HepG2 (cell line): Measurements from ENCODE around the gene PHYHIPL. TPM values are rescaled to one million over a fixed set of nuclear protein-coding genes. Genes with fewer than 3 reads are reported as not detected.

Source experiments
- ATAC-seq: fragments of 200-7000 bp; cut with Tn5 transposase; 3 replicates; pipeline ENCODE4 v1.9.1; 2020; ENCODE audit warnings: mild to moderate bottlenecking, moderate library complexity
- BruUV-seq: library from RNA; stranded (reverse); fragments of 400-500 nt; replicated peaks from 2 replicates; lab custom pipeline; 2021; lab: Mats Ljungman, UMichigan
- CTCF ChIA-PET: fragments of 300-600 bp; formaldehyde crosslinking; extraction: SDS; loops from one replicate; lab custom pipeline; 2021; ENCODE audit warnings: low total read pairs, inconsistent platforms, low intra/inter-chr PET ratio; lab: Yijun Ruan, JAX
- POLR2A ChIA-PET: fragments of 350-600 bp; sonication (Branson Sonifier 250); formaldehyde crosslinking; loops from one replicate; lab custom pipeline; 2020; ENCODE audit warnings: antibody characterized with exemption, inconsistent platforms; lab: Yijun Ruan, JAX
- DNase-seq: peaks from one replicate; pipeline ENCODE4 v3.0.0-alpha.2; 2015; ENCODE audit warnings: low spot score
- FAIRE-seq: peaks from 3 replicates; lab custom pipeline; 2011; peaks lifted over from hg19 to GRCh38; lab: Jason Lieb, UNC
- H2AFZ ChIP-seq: one replicate; pipeline ENCODE4 v1.6.1; 2011; ENCODE audit warnings: low read length, inconsistent platforms
- H3K27ac ChIP-seq: fragments of 300-600 bp; 3 replicates; pipeline ENCODE4 v1.8.0; 2011; ENCODE audit warnings: mixed run types, mild to moderate bottlenecking, mixed read lengths, low read length, inconsistent platforms; ENCODE audit not compliant: insufficient read depth; ENCODE audit errors: extremely low read length
- H3K27me3 ChIP-seq, 2 experiments: fragments of 200-600 bp in 1 of 2; 2 replicates in 1 of 2; 3 replicates in 1 of 2; pipeline versions ENCODE4 v1.6.0 to v1.8.0; 2011; ENCODE audit warnings: low read length in 2 of 2, mild to moderate bottlenecking in 2 of 2, moderate library complexity in 2 of 2, inconsistent platforms in 1 of 2; ENCODE audit not compliant: insufficient read depth in 2 of 2, control insufficient read depth in 1 of 2
- H3K36me3 ChIP-seq, 2 experiments: fragments of 200-600 bp in 1 of 2; replicated peaks in 1 of 2; 2 replicates in 1 of 2; 3 replicates in 1 of 2; pipeline versions ENCODE4 v1.5.1 to v1.8.0; 2011; ENCODE audit warnings: low read length in 2 of 2, inconsistent platforms in 1 of 2; ENCODE audit not compliant: insufficient read depth in 2 of 2, control insufficient read depth in 1 of 2
- H3K4me1 ChIP-seq: 2 replicates; pipeline ENCODE4 v1.5.1; 2012; ENCODE audit warnings: low read length, inconsistent platforms; ENCODE audit not compliant: insufficient read depth
- H3K4me2 ChIP-seq: 2 replicates; pipeline ENCODE4 v1.6.0; 2011; ENCODE audit warnings: low read depth, low read length, inconsistent platforms
- H3K4me3 ChIP-seq, 3 experiments: fragments of 200-600 bp in 1 of 3; sonication (generic), shearing (Covaris generic) in 1 of 3; replicated peaks in 1 of 3; 2 replicates each; pipeline ENCODE4 v1.5.1; 2011 to 2016; ENCODE audit warnings: low read length in 3 of 3, inconsistent platforms in 2 of 3, low read depth in 2 of 3, mild to moderate bottlenecking in 2 of 3, control low read depth in 1 of 3, mixed read lengths in 1 of 3; ENCODE audit not compliant: insufficient read depth in 1 of 3
- H3K79me2 ChIP-seq: one replicate; pipeline ENCODE4 v1.6.1; 2011; ENCODE audit warnings: low read length, inconsistent platforms; ENCODE audit not compliant: insufficient read depth
- H3K9ac ChIP-seq: 2 replicates; pipeline ENCODE4 v1.6.0; 2011; ENCODE audit warnings: mild to moderate bottlenecking, low read depth, low read length, inconsistent platforms; ENCODE audit not compliant: insufficient read depth
- H3K9me3 ChIP-seq: 2 replicates; pipeline ENCODE4 v1.5.1; 2012; ENCODE audit warnings: mild to moderate bottlenecking, low read length
- H4K20me1 ChIP-seq: 2 replicates; pipeline ENCODE4 v1.6.0; 2011; ENCODE audit warnings: inconsistent platforms, mild to moderate bottlenecking, low read length, moderate library complexity; ENCODE audit not compliant: insufficient read depth
- ATF7 ChIP-seq, 2 experiments: fragments of 450-650 bp in 1 of 2; sonication (generic) in 1 of 2; formaldehyde crosslinking in 1 of 2; IDR thresholded peaks; 2 replicates each; pipeline versions ENCODE4 v1.4.0 to v1.6.1; 2016 to 2020; ENCODE audit warnings: antibody characterized with exemption in 1 of 2, mild to moderate bottlenecking in 1 of 2, missing genetic modification reagents in 1 of 2
- CREB3 ChIP-seq: sonication (generic); formaldehyde crosslinking; IDR thresholded peaks from 2 replicates; pipeline ENCODE4 v1.5.0; 2020; ENCODE audit warnings: missing genetic modification reagents
- JDP2 ChIP-seq: sonication (generic); formaldehyde crosslinking; IDR thresholded peaks from 2 replicates; pipeline ENCODE4 v1.8.1; 2022; ENCODE audit warnings: missing genetic modification reagents, borderline replicate concordance
- NFIC ChIP-seq: IDR thresholded peaks from 2 replicates; pipeline ENCODE4 v1.6.1; 2012; ENCODE audit warnings: mild to moderate bottlenecking, low read length, inconsistent platforms
- POLR2AphosphoS5 ChIP-seq: IDR thresholded peaks from 2 replicates; pipeline ENCODE4 v1.6.1; 2012; ENCODE audit warnings: low read depth, low read length
- RBM22 ChIP-seq: fragments of 200-400 bp; formaldehyde crosslinking; optimal IDR thresholded peaks from 2 replicates; pipeline ENCODE3; 2017; ENCODE audit warnings: mild to moderate bottlenecking, low read length, moderate library complexity
- SMC3 ChIP-seq: IDR thresholded peaks from 2 replicates; pipeline ENCODE4 v1.6.1; 2011; ENCODE audit warnings: low read length, improper control_type of control experiment
- SP4 ChIP-seq: sonication (generic); formaldehyde crosslinking; IDR thresholded peaks from 2 replicates; pipeline ENCODE4 v1.8.1; 2023; ENCODE audit warnings: mild to moderate bottlenecking, missing genetic modification reagents
- ZNF12 ChIP-seq: sonication (generic); formaldehyde crosslinking; IDR thresholded peaks from 2 replicates; pipeline ENCODE4 v1.5.0; 2020; ENCODE audit warnings: missing genetic modification reagents
- ZNF557 ChIP-seq: sonication (generic); formaldehyde crosslinking; IDR thresholded peaks from 2 replicates; pipeline ENCODE4 v1.4.0; 2020; ENCODE audit warnings: missing genetic modification reagents
- ZNF724P ChIP-seq: sonication (generic); formaldehyde crosslinking; IDR thresholded peaks from 2 replicates; pipeline ENCODE4 v1.8.0; 2022; ENCODE audit warnings: missing genetic modification reagents, borderline replicate concordance
- WGBS: methylation state at CpG from one replicate; pipeline ENCODE4 v1.1.6; 2017; ENCODE audit warnings: low lambda C conversion rate; 5-methylcytosine and 5-hydroxymethylcytosine counted together
- in situ Hi-C: cut with HindIII; loops from 2 replicates; pipeline ENCODE4 v1.10.0; 2017; ENCODE audit warnings: low pct_unique_long_range_greater_than_20kb; ENCODE audit not compliant: extremely low pct_ligation_motif_present
- intact Hi-C: fragments of 100-400 bp; cut with micrococcal nuclease; formaldehyde crosslinking; loops from one replicate; pipeline ENCODE4 v1.10.0; 2022; ENCODE audit not compliant: unreplicated experiment
- polyA plus RNA-seq, 8 experiments: library from polyadenylated mRNA; depleted of rRNA in 3 of 8; stranded (reverse) in 7 of 8; unstranded in 1 of 8; fragments of >200 nt; fragmentation: Illumina TruSeq in 4 of 8; extraction: Trizol in 4 of 8; gene quantifications; 2 replicates each; pipeline versions ENCODE4 v1.2.1 to v1.2.3, GENCODE V29; 2011 to 2016; ENCODE audit warnings: low read depth in 4 of 8, missing spikeins in 1 of 8, mixed read lengths in 1 of 8; ENCODE audit not compliant: insufficient read depth in 1 of 8
- total RNA-seq, 5 experiments: library from RNA; depleted of rRNA; stranded (reverse); fragments of >200 nt; fragmentation: Illumina TruSeq; extraction: Trizol; gene quantifications; 2 replicates each; pipeline ENCODE4 v1.2.3, GENCODE V29; 2016; ENCODE audit warnings: low read depth in 1 of 5

Gene PHYHIPL
- total and polyA plus RNA-seq, 2 of the 13 experiments (the other 11 are each of a cell fraction or from before 2014, with no cell fraction given): 40.6 to 78.5 TPM

GRCh38 chr10:59244871-59245270 is 68.4 kb downstream of the PHYHIPL start:
- BruUV-seq: no TSS peak
- CTCF ChIA-PET: no interaction called here
- POLR2A ChIA-PET: no interaction called here
- FAIRE-seq: no peak
- Histone ChIP-seq H3K27ac (no peak overlapping the region), H3K9me3 (no peaks in the 10 kb centered on the region), H3K27me3 (no peaks in the 10 kb centered on the region), H2AFZ (no peak overlapping the region), H3K79me2 (no peaks in the 10 kb centered on the region), H3K4me2 (no peak overlapping the region), H3K36me3 (peaks cover 16 to 67% of the 10 kb centered on the region in 2 experiments), H3K4me1 (no peaks in the 10 kb centered on the region), H3K4me3 (no peak overlapping the region), H4K20me1 (peaks cover 2% of the 10 kb centered on the region; the same call in 1 of the 2 replicates), H3K9ac (no peak overlapping the region)
- WGBS: 100% methylated on average over 1 of the region's 1 CpG
- no peak for TF ChIP-seq ZNF557 (CRISPR knock-in tag)
- peak; percentile 48 for TF ChIP-seq RBM22
- TF ChIP-seq POLR2AphosphoS5: 0 out of 2 replicates have a peak, but pooled peaks have one; percentile 13
- no peak for TF ChIP-seq SMC3
- no peak for TF ChIP-seq ZNF724P (CRISPR knock-in tag)
- TF ChIP-seq CREB3: no peak
- in situ Hi-C loops: no loop called here
- no peak for DNase-seq
- peak; percentile 18; the same call in 2 of the 3 replicates for ATAC-seq
- intact Hi-C loops: loop anchor here (5.0 to 10.0 kb wide), 4 partner anchors 222 to 580 kb away; no protein-coding TSS in a partner anchor

GRCh38 chr10:59245686-59246085 is 69.2 kb downstream of the PHYHIPL start:
- in situ Hi-C loops: no loop called here

More at GRCh38 chr10:59245686-59246085, 69.2 kb downstream of the PHYHIPL start:
- peaks cover 2% of the 10 kb centered on the region; the same call in 1 of the 2 replicates for H4K20me1 ChIP-seq
- H3K36me3 ChIP-seq: peaks cover 20 to 69% of the 10 kb centered on the region in 2 experiments
- H3K4me1 ChIP-seq: no peaks in the 10 kb centered on the region
- TF ChIP-seq SP4 (CRISPR knock-in tag) (no peak), ATF7 (IDR thresholded peaks at IDR 0.05) (0 out of 2 replicates have a peak, but pooled peaks have one; percentile 13), ATF7 (CRISPR knock-in tag; IDR thresholded peaks at IDR 0.05) (no peak), JDP2 (CRISPR knock-in tag) (no peak), ZNF12 (CRISPR knock-in tag) (no peak), NFIC (no peak)
- no peak overlapping the region for H3K9ac ChIP-seq
- 98% methylated on average over 1 of the region's 1 CpG for WGBS
- no peaks in the 10 kb centered on the region for H3K9me3 ChIP-seq
- intact Hi-C loops: loop anchor here (10.0 kb wide), 1 partner anchor 579 kb away; no protein-coding TSS in a partner anchor
- no peak overlapping the region for H3K4me2 ChIP-seq
- DNase-seq: no peak
- BruUV-seq: no TSS peak
- no peaks in the 10 kb centered on the region for H3K79me2 ChIP-seq
- no peak overlapping the region for H3K4me3 ChIP-seq
- FAIRE-seq: no peak
- ATAC-seq: no peak
- H2AFZ ChIP-seq: no peak overlapping the region
- POLR2A ChIA-PET: no interaction called here
- CTCF ChIA-PET: no interaction called here
- H3K27ac ChIP-seq: no peak overlapping the region
- no peaks in the 10 kb centered on the region for H3K27me3 ChIP-seq
